PC-3 (cell line): ENCODE measurements around the gene CAMSAP1. TPM values are rescaled to one million over a fixed set of nuclear protein-coding genes. Genes with fewer than 3 reads are reported as not detected.

Source experiments
- ATAC-seq: fragments of 200-7000 bp; cut with Tn5 transposase; 2 replicates; pipeline ENCODE4 v1.9.1; 2020; ENCODE audit warnings: mild to moderate bottlenecking, moderate library complexity
- BruUV-seq: library from RNA; stranded (reverse); fragments of 400-500 nt; replicated peaks from 2 replicates; lab custom pipeline; 2021; lab: Mats Ljungman, UMichigan
- CTCF ChIA-PET: fragments of 300-600 bp; sonication (Branson Sonifier 250); formaldehyde crosslinking; loops from one replicate; lab custom pipeline; 2022; ENCODE audit warnings: antibody characterized with exemption; lab: Charles Lee
- POLR2A ChIA-PET: fragments of 300-600 bp; sonication (Branson Sonifier 250); formaldehyde crosslinking; loops from one replicate; lab custom pipeline; 2022; ENCODE audit warnings: antibody characterized with exemption; ENCODE audit not compliant: unreplicated experiment; lab: Charles Lee
- DNase-seq: peaks from one replicate; pipeline ENCODE4 v3.0.0-alpha.2; 2015
- H2AFZ ChIP-seq: fragments of 300-600 bp; sonication (generic); 2 replicates; pipeline ENCODE4 v1.6.0; 2016; ENCODE audit warnings: antibody characterized with exemption, low read length
- H3F3A ChIP-seq: fragments of 300-600 bp; sonication (generic); one replicate; pipeline ENCODE4 v1.6.0; 2017; ENCODE audit warnings: antibody characterized with exemption, low read length, control low read depth, mild to moderate bottlenecking; ENCODE audit not compliant: unreplicated experiment
- H3K27ac ChIP-seq: fragments of 300-600 bp; sonication (generic); 2 replicates; pipeline ENCODE4 v1.5.1; 2016; ENCODE audit warnings: mild to moderate bottlenecking, low read length
- H3K27me3 ChIP-seq: fragments of 300-600 bp; sonication (generic); 2 replicates; pipeline ENCODE4 v1.6.1; 2016; ENCODE audit warnings: low read length, mixed read lengths
- H3K36me3 ChIP-seq: fragments of 300-600 bp; sonication (generic); 2 replicates; pipeline ENCODE4 v1.6.1; 2016; ENCODE audit warnings: low read depth, mixed run types, low read length, mixed read lengths
- H3K4me1 ChIP-seq: fragments of 300-600 bp; sonication (generic); 2 replicates; pipeline ENCODE4 v1.5.1; 2016; ENCODE audit warnings: low read length; ENCODE audit not compliant: insufficient read depth
- H3K4me2 ChIP-seq: fragments of 300-600 bp; sonication (generic); 2 replicates; pipeline ENCODE4 v1.6.0; 2016; ENCODE audit warnings: low read length
- H3K4me3 ChIP-seq: fragments of 300-600 bp; sonication (generic); 2 replicates; pipeline ENCODE4 v1.5.1; 2016; ENCODE audit warnings: mild to moderate bottlenecking, low read length, mixed read lengths
- H3K79me2 ChIP-seq: fragments of 300-600 bp; sonication (generic); 2 replicates; pipeline ENCODE4 v1.6.1; 2017; ENCODE audit warnings: low read length, mixed read lengths
- H3K9ac ChIP-seq: fragments of 300-600 bp; sonication (generic); 2 replicates; pipeline ENCODE4 v1.6.0; 2016; ENCODE audit warnings: mild to moderate bottlenecking, low read length
- H3K9me2 ChIP-seq: fragments of 300-600 bp; sonication (generic); replicated peaks from 2 replicates; pipeline ENCODE4 v1.6.1; 2016; ENCODE audit warnings: mixed run types, low read length, mixed read lengths
- H3K9me3 ChIP-seq: fragments of 300-600 bp; sonication (generic); 2 replicates; pipeline ENCODE4 v1.6.1; 2016; ENCODE audit warnings: low read length, mixed read lengths
- H4K20me1 ChIP-seq: fragments of 300-600 bp; sonication (generic); 2 replicates; pipeline ENCODE4 v1.6.1; 2016; ENCODE audit warnings: low read length, mixed read lengths
- EZH2 ChIP-seq: fragments of 300-600 bp; sonication (generic); IDR thresholded peaks from one replicate; pipeline ENCODE4 v1.6.1; 2017; ENCODE audit warnings: antibody characterized with exemption, mild to moderate bottlenecking, low read length; ENCODE audit not compliant: unreplicated experiment
- EZH2phosphoT487 ChIP-seq: fragments of 300-600 bp; sonication (generic); IDR thresholded peaks from 2 replicates; pipeline ENCODE4 v1.6.1; 2018; ENCODE audit warnings: mild to moderate bottlenecking, antibody characterized with exemption, low read length, borderline replicate concordance
- intact Hi-C: fragments of 100-400 bp; cut with micrococcal nuclease; formaldehyde crosslinking; loops from 2 replicates; pipeline ENCODE4 v1.9.0; 2023
- total RNA-seq: library from RNA; depleted of rRNA; stranded (reverse); fragments of >200 nt; gene quantifications from 2 replicates; pipeline ENCODE4 v1.2.3, GENCODE V29; 2014; rRNA removed
- TF ChIP-seq, protein P1 (sequence below): fragments of 300-600 bp; sonication (generic); conservative IDR thresholded peaks from 2 replicates; pipeline ENCODE4 v1.5.1; 2017; ENCODE audit warnings: antibody characterized with exemption, low read depth, mild to moderate bottlenecking, low read length

CAMSAP1 gene
- total RNA-seq, 1 experiment from 2014 or later: 16.4 TPM

DNA sequence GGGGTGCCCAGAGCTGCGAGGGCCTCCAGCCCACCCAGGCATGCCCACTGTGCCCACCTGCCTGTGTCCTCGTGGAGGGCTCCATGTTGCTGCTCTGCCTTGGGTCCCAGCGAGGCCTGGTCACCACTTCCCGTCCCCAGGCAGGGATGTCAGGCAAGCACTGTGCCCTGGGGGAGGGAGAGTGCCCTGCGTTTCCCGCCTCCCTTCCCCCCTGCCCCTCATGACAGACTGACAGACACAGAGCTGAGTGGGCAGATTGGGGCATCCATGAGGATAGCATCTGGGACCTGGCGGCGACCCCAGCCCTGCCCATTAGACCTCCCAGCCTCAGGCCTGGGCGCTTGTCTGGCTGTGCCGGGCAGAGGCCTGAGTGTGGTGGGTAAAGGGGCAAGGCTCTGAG lies 148.5 kb downstream of the CAMSAP1 start:
- H3K27me3 ChIP-seq: no peaks in the 10 kb centered on the region
- DNase-seq (no peak), ATAC-seq (no peak)
- H2AFZ ChIP-seq: no peak overlapping the region
- CTCF ChIA-PET: no interaction called here
- H3K4me3 ChIP-seq: no peak overlapping the region
- H3K9me2 ChIP-seq: no peaks in the 10 kb centered on the region
- no peaks in the 10 kb centered on the region for H3K9me3 ChIP-seq
- no peak overlapping the region for H3K9ac ChIP-seq
- TF ChIP-seq EZH2: no peak
- TF ChIP-seq EZH2phosphoT487: no peak
- TF ChIP-seq, protein P1, sequence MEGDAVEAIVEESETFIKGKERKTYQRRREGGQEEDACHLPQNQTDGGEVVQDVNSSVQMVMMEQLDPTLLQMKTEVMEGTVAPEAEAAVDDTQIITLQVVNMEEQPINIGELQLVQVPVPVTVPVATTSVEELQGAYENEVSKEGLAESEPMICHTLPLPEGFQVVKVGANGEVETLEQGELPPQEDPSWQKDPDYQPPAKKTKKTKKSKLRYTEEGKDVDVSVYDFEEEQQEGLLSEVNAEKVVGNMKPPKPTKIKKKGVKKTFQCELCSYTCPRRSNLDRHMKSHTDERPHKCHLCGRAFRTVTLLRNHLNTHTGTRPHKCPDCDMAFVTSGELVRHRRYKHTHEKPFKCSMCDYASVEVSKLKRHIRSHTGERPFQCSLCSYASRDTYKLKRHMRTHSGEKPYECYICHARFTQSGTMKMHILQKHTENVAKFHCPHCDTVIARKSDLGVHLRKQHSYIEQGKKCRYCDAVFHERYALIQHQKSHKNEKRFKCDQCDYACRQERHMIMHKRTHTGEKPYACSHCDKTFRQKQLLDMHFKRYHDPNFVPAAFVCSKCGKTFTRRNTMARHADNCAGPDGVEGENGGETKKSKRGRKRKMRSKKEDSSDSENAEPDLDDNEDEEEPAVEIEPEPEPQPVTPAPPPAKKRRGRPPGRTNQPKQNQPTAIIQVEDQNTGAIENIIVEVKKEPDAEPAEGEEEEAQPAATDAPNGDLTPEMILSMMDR: no peak
- no peaks in the 10 kb centered on the region for H3K79me2 ChIP-seq
- no peak overlapping the region for H3K27ac ChIP-seq
- intact Hi-C loops: no loop called here
- H4K20me1 ChIP-seq: no peaks in the 10 kb centered on the region
- no peaks in the 10 kb centered on the region for H3F3A ChIP-seq
- no peaks in the 10 kb centered on the region for H3K4me1 ChIP-seq
- no TSS peak for BruUV-seq
- no peak overlapping the region for H3K4me2 ChIP-seq
- H3K36me3 ChIP-seq: no peaks in the 10 kb centered on the region
- POLR2A ChIA-PET: no interaction called here

Other genes with a start within 250 kb of the CAMSAP1 start
- gene LCN9, start 244.2 kb downstream of the CAMSAP1 start, total RNA-seq: not detected in 2 replicates
- gene SOHLH1, start 208.1 kb downstream of the CAMSAP1 start, total RNA-seq: not detected in 2 replicates
- not detected in 2 replicates for gene KCNT1, start 205.4 kb downstream of the CAMSAP1 start, total RNA-seq
- gene UBAC1, start 53.8 kb upstream of the CAMSAP1 start, total RNA-seq: 65.9 and 77.3 TPM in 2 replicates
- gene NACC2, start 187.7 kb upstream of the CAMSAP1 start, total RNA-seq: 12.3 and 16.5 TPM in 2 replicates
- 62.3 and 64.7 TPM in 2 replicates for gene TMEM250, start 211.3 kb upstream of the CAMSAP1 start, total RNA-seq